A549 treated with RU486 at 1 μM for 4 hours (cell line): ENCODE results near the gene PRPF19. TPM values are rescaled to one million over a fixed set of nuclear protein-coding genes. Genes with fewer than 3 reads are reported as not detected.

Experiments
- total RNA-seq: library from RNA; stranded (reverse); fragments of 200-300 nt; extraction: Qiagen RNA extraction; gene quantifications from 5 replicates; pipeline ENCODE4 v1.2.3, GENCODE V29; 2022; ENCODE audit warnings: low read depth

The PRPF19 gene
- 159 to 198 TPM (median 187 TPM) in 5 replicates for total RNA-seq

DNA sequence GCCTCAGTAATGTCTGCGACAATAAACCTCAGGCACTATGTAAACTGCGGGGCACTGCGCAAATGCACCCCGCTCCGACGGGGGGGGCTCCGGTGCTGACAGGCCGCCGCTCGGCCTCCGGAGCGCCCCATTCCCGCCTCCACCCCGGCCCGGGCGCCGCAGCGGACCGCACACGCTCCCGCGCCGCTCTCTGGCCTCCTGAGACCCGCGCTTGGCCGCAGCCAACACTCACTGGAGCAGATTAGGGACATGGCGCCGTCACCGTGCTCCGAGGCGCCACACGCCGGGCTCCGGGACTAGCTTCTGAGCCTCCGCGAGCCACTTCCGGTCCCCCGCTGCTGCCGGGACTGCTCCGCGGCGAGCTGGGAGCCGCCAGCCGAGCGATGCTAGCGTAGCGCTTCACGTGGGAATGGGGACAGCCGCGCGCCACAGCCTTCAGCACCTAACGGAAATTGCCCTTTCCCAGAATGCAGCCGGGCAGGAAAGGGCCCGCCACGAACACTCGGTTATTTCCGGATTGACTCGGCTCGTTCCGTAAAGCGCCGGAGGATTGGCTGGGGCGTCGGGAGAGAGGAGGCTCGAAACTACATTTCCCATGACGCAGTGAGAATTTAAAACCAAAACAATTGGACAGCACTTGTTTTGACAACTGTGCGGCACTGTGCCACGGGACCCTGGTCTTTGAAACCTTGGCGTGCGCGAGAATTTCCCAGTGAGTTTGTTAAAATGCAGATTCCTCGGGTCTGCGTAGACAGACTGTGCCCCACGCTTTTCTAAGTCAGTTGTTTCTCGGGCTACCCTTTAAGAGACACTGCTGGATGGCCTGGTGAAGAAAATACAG, at the start of gene PRPF19:
PRPF19 (minus strand) TSS at position 454 of the 841 bp plus-strand sequence; CDS start at position 251, 203 bp downstream.

DNA sequence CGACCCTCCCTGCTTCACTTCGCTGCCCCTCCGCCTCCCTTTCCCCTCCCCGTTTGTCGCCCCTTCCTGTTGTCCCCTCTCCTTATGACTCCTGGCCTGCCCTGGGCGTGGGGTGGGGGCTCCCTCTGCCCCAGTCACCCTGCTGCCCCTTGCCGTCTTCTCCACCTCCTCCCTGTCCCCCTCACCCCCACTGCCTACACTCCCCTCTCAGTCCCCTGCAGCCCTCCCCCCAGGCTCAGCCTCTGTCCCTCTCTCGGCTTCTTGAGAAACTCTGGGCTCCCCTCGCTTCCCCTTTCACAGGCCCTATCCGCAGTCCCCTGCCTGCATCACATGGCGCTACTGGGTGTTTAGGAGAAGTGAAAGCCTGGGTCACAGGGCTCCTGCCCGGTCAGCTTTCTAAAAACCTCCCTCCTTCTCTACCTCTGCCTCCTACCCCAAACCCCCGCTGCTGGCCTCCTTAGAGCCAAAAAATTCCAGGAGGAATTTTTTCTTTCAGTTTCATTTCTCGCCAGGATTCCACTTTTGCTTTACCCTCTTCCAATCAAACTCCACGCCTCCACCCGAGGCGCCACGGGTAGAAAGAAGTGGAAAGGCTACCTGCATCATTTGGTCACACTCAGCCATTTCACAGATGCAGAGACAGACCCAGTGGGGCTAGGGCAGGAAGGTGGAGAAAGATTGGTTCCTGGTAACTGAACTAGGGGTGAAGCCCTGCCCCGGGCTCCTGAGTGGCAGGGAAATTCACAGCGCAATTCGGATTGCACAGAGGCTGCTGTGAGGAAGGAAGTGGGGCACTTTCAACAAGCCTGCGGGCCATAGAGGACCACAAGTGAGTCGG, 45.7 kb upstream of the PRPF19 start, which contains the start of gene SLC15A3:
SLC15A3 (minus strand) TSS at position 273 of the 838 bp plus-strand sequence. CDS start 625 bp downstream, outside the sequence.

DNA sequence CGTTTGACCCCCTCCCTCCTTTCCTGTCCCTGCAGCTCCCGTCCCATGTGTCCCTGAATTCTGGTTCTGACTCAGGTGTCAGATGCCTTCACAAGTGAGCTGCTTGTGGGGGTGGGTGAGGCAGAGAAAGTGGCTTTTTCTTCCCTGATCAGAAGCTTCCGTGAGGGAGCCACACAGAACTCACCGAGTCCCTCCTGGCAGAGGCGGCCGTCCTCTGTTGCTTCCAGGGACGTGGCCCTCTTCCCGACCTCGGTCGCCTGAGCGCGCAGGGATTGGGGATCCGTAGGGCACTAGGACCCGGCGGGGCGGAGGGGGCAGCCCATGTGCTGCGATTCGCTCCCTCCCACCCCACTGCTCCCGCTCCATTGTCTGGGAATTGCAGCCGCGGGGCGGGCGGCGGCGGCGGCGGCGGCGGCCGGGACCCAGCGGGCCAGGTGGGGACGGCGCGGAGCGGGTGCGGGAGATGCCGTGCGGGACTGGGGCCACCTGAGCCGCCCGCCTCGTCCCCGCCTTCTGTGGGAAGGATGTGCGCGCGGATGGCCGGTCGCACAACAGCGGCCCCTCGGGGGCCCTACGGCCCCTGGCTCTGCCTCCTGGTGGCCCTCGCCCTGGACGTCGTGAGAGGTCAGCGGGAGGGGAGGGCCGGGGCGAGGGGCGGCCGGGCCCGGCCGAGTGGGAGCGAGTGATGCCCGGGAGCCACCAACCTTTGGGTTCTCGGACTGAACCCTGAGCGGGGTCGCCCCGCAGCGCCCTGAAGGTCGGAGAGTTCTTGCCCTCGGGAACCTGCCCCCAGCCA, 17.9 kb upstream of the PRPF19 start, which contains the start of gene TMEM132A:
TMEM132A (plus strand) TSS at position 351 of the 796 bp plus-strand sequence; CDS start at position 525, 174 bp downstream.

DNA sequence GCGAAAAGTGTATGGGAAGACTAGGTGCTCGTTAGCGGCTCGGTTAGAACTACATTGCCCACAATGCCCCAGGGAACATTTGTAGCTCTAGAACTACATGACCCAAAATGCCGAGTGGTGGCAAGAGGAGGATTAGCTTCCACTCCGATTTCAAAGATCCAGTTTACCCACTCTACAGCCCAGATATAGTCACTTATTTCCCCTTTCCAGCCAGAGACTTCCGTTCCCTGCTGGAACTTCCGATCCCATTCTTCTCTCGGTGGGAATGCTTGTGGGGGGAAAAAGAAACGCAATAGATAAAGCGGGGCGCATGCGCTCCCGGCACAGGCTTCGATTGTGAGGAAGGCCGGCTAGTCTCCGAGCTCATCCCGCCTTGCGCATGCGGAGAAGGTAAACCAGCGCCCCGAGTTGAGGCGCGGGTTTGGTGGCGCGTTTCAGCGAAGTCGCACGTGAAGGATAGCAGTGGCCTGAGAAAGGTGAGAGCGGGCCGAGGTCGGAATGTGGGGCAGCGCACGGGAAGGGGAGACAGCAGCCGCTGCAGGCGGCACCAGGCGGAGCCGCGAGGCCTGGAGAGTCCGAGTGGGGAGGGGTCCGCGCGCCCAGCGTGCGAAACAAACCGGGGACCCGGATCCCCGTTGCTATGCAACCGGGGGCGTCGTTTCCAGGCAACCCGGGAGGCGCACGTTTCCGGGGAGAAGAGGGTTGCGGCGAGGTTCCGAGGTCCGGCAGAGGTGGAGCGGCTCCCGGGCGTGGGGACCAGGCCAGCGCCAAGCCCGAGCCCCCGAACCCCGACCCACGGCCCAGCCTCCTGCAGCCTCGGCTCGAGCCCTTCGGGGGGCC, 7.6 kb upstream of the PRPF19 start, which contains the start of gene TMEM109:
TMEM109 (plus strand) TSS at position 366 of the 840 bp plus-strand sequence. CDS start 5,536 bp downstream, outside the sequence.

DNA sequence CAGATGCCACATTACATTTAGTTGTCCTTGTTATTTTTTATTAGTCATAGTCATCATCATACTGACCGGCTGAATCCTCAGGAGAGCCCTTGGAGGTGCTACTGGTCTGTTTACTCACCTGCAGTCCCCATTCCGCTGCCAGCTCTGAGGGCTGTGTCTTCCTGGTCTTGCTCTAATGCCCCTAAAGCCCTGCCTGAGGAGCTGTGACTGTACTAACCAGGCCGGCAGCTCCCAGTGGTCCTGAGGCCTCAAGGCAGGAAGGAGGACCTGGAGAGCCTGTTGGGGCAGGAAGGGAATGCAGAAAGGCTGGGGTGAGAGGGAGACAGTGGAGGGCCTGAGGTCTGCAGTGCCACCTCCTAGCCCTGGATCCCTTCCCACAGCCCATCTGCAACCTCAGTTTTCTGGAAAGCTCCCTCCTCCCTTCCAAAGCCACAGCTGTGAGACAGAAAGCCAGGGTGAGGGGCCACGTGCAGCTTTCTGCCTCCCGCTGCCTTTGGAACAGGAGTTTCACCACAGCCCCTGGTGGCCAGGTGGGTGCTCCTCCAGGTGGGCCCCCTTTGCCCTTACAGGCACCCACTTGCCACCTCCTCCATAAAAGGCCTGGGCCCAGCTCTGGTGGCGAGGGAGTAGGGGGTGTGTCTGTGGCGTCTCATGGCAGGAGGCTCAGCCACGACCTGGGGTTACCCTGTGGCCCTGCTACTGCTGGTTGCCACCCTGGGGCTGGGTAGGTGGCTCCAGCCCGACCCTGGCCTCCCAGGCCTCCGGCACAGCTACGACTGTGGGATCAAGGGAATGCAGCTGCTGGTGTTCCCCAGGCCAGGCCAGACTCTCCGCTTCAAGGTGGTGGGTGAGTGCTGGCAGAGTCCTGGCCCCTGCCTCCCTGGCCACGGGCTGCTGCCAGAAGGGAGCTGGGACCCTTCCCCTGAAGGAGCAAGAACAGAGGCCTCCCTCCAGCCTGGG, 39.2 kb downstream of the PRPF19 start, which contains the start of gene ZP1:
ZP1 (plus strand) TSS at position 632 of the 960 bp plus-strand sequence; CDS start at position 652, 20 bp downstream.

DNA sequence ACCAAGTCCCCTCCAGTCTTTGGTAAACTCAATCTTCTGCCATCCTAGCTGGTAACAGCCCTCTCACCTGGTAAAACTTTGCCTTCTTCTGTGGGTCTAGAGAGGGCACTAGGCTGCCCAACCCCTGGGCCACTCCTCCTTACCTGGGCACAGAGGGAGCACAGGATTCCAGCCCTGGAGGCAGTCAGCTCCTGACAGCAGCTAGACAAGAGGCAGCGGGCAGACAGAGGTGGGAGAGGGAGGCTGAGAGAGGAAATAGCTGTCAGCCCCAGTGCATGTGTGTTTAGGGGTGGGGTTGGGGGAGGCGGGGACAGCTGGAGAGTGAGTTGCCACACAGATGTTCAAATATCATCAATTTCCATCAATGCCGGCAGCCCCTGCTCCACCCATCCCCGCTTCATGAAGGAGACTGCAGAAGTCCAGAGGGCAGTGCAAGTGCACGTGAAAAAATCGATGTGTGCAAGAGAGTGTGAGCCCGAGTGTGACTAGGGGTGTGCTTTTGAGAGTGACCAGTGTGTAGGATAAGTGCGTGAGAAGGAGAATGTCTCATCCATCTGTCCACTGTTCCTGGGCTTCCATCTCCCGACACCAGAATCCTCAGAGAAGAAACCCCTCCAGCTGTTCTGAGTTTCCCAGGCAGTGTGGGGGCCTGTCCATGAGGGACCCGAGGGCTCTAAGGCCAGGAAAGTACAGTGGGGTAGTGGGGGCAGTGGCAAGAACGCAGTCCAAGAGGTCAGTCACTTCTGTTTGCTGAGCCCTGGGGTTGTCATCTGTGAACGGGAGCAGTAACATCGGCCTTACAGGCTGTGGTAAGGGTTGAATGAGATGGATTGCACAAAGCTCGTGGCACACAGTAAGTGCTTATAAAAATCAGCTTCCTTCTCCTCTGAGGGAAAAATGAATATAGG, 50.4 kb downstream of the PRPF19 start, which contains the start of gene PTGDR2:
PTGDR2 (minus strand) TSS at position 225 of the 908 bp plus-strand sequence. CDS start 2,228 bp downstream, outside the sequence.

DNA sequence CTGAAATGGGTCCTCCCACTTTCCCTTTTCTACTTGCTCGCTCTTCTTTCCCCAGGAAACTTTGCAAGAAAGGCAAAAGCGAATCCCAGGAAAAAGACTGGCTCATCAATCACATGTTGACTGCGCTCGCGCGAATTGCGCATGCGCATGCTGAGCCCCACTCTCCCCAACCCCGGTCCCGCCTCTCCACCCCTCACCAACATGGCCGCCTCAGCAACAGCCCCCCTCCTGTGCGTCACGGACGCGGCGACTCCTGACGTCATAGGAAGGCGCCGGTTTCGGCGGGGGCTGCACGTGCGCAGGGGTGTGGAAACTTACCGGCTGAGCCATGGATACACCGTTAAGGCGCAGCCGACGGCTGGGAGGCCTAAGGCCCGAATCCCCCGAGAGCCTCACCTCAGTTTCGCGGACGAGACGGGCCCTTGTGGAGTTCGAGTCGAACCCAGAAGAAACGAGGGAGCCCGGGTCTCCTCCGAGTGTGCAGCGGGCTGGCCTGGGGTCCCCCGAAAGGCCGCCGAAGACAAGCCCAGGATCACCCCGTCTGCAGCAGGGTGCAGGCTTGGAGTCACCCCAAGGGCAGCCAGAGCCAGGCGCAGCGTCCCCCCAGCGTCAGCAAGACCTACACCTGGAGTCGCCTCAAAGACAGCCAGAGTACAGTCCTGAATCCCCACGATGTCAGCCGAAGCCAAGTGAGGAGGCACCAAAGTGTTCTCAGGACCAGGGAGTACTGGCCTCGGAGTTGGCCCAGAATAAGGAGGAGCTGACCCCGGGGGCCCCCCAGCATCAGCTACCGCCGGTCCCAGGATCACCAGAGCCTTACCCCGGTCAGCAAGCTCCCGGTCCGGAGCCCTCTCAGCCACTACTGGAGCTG, 64.4 kb downstream of the PRPF19 start, which contains the start of gene CCDC86:
CCDC86 (plus strand) TSS at position 317 of the 871 bp plus-strand sequence; CDS start at position 329, 12 bp downstream.

Other genes with a start within 250 kb of the PRPF19 start
- gene MS4A8, start 207.0 kb downstream of the PRPF19 start, total RNA-seq = not detected in 5 replicates
- gene MS4A18, start 181.9 kb downstream of the PRPF19 start, total RNA-seq = not detected in 5 replicates
- not detected in 5 replicates for gene MS4A15, start 149.7 kb downstream of the PRPF19 start, total RNA-seq
- not detected in 5 replicates for gene MS4A10, start 121.3 kb downstream of the PRPF19 start, total RNA-seq
- 84.9 to 115 TPM (median 101 TPM) in 5 replicates for gene CCDC86, start 64.5 kb downstream of the PRPF19 start, total RNA-seq
- 0.05 to 0.06 TPM (median 0.06 TPM) in 3 of 5 replicates, not detected in the others for gene PTGDR2, start 50.6 kb downstream of the PRPF19 start, total RNA-seq
- gene ZP1, start 39.0 kb downstream of the PRPF19 start, total RNA-seq = 0.15 to 0.58 TPM (median 0.21 TPM) in 4 of 5 replicates, not detected in the other
- gene TMEM109, start 7.6 kb upstream of the PRPF19 start, total RNA-seq = 93.9 to 131 TPM (median 121 TPM) in 5 replicates
- 103 to 179 TPM (median 165 TPM) in 5 replicates for gene TMEM132A, start 17.9 kb upstream of the PRPF19 start, total RNA-seq
- not detected in 5 replicates for gene SLC15A3, start 45.6 kb upstream of the PRPF19 start, total RNA-seq
- 0.08 to 0.18 TPM (median 0.13 TPM) in 3 of 5 replicates, not detected in the others for gene CD6, start 65.1 kb upstream of the PRPF19 start, total RNA-seq
- gene CD5, start 195.9 kb upstream of the PRPF19 start, total RNA-seq = 0.02 TPM in 1 of 5 replicates, not detected in the others